GM19467 (cell line): Measurements from ENCODE around the gene FMR1.

Experiments
- ATAC-seq: cut with Tn5 transposase; IDR thresholded peaks from one replicate; pipeline ENCODE4 v1.9.1; 2021; ENCODE audit warnings: mild to moderate bottlenecking, moderate library complexity; ENCODE audit not compliant: unreplicated experiment

Gene FMR1

DNA sequence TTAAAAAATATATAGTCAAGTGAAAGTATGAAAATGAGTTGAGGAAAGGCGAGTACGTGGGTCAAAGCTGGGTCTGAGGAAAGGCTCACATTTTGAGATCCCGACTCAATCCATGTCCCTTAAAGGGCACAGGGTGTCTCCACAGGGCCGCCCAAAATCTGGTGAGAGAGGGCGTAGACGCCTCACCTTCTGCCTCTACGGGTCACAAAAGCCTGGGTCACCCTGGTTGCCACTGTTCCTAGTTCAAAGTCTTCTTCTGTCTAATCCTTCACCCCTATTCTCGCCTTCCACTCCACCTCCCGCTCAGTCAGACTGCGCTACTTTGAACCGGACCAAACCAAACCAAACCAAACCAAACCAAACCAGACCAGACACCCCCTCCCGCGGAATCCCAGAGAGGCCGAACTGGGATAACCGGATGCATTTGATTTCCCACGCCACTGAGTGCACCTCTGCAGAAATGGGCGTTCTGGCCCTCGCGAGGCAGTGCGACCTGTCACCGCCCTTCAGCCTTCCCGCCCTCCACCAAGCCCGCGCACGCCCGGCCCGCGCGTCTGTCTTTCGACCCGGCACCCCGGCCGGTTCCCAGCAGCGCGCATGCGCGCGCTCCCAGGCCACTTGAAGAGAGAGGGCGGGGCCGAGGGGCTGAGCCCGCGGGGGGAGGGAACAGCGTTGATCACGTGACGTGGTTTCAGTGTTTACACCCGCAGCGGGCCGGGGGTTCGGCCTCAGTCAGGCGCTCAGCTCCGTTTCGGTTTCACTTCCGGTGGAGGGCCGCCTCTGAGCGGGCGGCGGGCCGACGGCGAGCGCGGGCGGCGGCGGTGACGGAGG is at the start of gene FMR1:
TSS of gene FMR1 (plus strand) at position 728 of the 831 bp plus-strand sequence. CDS start 261 bp downstream, outside the sequence.
- peak; percentile 85 for ATAC-seq

DNA sequence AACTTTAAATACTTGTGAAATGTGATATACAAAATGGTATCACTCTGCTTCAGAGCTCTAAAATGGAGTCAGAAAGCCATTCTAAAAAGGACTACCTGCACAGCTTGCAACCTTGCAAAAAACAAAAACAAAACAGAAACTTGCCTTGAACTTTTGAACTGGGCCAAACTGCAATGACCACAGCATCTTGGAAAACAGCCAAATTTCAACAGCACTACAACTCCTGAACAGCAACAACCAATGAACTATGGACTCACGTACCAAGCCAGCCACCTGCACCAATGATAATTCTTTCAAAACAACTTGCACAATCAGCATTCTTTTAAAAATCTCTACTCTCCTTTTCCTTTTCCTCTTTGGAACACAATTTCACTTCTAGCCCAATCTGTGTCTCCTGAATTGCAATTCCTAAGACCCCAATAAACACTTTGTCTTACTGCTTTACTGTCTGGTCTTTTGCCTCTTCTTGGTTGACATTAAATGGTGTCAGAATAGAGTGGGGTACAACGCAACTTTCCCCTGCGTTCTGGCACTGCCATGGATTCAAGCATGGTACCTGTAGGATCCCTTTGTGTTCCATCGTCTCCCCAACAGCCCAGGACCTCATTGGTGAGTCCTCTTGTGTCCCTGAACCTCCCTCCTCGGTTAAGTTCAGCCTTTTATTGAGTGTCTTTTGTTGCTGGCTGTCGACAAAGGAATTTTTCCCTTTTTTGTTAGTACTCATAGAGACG is 35.7 kb upstream of the FMR1 start:
- ATAC-seq: peak; percentile 97

DNA sequence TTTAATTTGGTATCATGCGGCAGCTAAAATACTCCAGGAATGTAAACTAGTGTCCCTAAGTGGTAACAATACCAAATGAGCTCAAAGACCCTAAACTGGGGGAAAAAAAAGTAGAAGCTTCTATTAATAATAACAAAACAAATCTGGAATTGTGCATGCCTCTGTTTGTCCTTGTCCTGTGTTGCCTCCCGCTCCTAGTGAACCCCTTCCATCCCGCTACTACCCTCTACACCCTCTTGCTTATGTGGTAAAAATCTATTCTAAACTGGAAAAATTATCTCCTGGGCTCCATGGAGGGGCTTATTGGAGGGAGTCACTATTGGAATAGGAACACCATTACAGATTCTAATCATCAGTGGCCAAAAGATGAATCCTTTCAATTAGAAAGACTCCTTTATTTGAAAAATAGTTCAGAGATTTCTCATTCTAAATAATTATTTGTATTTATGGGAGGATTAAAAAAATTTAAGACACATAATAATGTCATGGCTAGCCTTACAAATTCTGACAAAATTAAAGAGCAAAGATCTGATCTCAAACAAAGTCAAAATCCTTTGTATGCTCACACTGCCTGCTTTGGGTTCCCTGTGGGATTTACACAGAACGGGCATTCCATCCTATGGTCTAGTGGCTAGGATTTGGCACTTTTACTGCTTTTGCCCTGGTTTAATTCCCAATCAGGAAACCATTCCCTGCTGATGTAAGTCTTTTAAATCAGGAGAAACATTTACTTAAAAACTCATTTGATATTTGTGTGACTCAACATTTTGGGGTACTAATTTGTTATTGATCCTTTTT is 34.7 kb upstream of the FMR1 start:
- no peak for ATAC-seq

DNA sequence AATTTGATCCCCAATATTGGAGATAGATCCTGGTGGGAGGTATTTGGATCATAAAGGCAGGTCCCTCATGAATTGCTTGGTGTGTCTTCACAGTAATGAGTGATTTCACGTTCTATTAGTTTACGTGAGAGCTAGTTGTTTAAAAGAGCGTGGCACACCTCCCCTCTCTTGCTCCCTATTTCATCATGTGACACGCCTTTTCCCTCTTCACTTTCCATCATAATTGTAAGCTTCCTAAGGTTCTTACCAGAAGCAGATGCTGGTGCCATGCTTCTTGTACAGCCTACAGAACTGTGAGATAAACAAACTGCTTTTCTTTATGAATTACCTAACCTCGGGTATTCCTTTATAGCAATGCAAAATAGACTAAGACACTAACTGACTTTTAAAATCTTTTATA is 34.0 kb upstream of the FMR1 start:
- no peak for ATAC-seq

DNA sequence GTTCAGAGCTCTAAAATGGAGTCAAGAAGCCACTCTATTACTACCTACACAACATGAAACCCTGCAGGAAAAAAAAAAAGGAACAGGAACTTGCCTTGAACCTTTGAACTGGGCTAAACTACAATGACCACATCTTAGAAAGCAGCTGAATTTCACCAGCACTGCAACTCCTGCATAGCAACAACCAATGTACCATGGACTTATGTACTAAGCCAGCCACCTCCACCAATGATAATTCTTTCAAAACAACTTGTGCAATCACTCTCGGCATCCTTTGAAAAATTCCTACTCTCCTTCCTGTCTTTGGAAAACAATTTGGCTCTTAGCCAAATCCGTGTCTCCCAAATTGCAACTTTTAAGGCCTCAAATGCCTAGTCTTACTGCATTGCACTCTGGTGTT is 26.8 kb upstream of the FMR1 start:
- ATAC-seq: no peak

DNA sequence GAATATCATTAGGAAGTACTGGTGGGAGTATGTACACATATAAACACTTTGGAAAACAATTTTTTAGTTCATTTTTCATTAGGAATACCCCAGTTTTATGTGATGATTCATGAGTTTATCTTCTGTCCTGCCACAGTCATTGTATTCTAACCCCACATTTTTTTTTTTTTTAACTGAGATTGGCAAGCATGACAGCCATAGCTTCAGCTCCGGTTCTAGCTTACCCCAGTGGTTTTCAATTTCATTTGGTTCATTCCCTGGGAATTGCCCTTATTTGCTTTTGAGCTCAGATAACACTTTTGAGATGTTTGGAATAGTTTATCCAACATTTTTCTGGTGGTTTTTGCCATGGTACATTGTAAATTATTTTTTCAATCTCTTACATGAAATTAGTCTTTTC is 21.0 kb upstream of the FMR1 start:
- ATAC-seq: no peak

DNA sequence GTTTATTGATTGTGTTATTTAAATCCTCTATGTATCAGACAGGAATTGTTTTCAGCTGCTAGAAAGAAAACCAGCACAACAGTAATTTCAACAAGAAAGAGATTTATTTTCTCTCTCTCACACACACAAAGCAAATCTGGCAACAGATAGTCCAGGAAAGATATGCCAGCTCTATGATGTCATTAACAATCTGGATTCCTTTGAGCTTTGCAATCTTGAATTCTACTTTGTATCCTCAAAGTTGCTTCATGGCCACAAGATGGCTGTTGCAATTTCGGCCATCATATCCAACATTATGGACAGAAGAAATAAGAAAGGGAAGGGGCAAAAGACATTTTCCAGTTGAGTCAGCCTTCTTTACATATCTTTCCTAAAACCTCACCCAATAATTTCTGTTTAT is 19.8 kb upstream of the FMR1 start:
- no peak for ATAC-seq

DNA sequence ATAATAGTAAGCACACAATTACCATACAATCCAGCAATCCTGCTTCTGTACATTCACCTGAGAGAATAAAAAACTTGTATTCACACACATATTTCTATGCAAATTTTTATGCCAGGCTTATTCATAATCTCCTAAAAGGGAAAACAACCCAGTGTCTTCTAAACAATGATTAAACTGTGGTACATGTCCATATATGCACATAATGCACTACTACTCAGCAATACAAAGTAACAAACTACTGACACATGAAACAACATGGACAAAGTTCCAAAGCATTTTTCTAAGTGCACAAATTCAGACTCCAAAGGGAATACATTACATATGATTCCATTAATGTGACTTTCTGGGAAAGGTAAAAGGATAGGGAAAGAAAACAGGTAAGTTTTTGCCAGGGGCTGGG is 18.0 kb upstream of the FMR1 start:
- ATAC-seq: no peak

DNA sequence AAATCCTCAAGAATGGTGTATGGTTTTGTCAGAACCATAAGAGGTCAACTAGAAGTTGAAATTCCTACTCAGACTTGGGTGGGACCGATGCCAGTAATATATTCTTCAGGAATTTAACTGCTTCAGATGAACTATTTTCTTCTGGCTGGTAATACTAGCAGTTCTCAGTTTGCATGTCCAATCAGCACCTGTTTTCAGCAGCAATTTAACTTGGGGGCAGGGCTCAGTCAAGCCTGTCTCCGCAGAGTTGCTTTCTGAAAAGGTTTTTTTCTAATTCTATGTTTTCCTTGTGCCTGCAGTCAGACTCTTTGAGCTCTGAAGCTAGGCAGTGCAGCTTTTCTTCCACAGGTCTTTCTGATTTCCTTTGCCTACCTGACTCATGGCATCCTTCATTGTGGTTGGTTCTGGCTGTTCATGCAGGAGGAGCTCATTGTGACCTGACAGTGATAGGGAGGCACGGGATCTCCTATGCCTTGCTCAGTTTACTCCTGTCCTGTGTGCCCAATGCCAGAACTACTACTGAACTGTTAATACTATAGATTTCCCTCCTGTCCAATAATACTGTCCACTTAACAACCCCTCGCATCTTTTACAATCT is 17.3 kb upstream of the FMR1 start:
- no peak for ATAC-seq

DNA sequence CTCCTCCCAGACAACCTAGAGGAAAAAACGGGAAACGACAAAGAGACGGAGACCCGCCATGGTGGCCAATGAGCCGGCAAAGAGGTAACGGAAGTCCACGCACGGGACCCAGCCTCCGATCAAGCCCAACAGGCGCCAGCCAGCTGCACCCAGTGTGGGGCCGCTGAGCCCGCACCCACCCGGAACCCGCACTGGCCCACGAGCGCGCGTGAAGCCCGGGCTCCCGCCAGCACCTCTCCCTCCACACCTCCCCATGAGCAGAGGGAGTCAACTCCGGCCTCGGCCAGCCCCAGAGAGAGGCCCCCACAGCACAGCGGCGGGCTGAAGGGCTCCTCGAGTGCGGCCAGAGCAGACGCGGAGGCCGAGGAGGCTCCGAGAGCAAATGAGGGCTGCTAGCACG is 14.6 kb upstream of the FMR1 start:
- no peak for ATAC-seq

DNA sequence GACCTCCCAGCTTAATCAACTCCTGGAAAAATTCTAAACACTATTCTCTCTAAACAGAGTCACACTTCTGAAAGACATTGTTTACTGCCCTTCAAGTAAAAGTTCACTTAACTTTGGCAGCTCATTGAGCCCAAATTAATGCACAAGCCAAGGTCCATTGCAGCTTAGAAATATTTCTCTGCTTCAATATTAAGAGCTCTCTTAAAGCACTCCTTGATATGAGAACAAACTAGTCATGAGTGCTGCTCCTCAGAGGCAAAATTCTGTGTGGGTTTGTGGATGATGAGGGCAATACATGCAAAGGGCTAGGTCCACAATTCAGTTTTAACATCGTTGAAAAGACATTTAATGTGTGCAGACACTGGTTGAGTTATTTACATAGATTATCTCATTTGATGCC is 12.8 kb upstream of the FMR1 start:
- no peak for ATAC-seq

DNA sequence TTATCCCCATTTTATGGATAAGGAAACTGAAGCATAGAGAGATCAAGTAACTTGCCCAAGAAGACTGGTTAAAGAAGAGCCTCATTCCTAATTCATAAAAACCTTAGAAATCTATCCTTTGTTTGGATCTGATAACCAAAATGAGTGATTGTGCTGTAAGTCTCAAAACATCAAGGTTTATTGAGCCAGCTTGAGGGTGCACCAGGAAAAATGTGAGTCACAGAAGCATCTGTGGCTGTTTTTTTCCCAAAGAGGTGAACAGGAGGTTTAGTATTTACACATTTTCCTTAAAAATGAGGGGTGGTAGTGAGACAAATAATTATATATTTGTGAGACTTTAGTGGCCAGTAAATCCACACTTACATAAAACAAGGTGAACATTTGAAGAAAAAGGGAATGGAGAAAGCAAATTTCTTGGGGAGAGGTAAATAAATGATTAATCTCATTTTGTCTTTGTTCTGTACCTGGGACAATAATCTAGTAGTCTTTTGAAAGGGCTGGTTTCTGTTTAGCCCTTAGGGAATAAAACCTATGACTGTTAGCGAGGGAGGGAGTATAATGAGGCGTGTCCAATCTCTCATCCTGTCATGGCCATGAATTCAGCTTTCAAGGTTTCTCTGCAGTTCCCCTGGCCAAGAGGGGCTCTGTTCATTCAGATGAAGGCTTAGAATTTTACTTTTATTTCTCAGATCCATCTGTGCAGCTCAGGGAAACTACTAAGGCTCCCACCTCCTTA is 12.2 kb upstream of the FMR1 start:
- ATAC-seq: peak; percentile 90

DNA sequence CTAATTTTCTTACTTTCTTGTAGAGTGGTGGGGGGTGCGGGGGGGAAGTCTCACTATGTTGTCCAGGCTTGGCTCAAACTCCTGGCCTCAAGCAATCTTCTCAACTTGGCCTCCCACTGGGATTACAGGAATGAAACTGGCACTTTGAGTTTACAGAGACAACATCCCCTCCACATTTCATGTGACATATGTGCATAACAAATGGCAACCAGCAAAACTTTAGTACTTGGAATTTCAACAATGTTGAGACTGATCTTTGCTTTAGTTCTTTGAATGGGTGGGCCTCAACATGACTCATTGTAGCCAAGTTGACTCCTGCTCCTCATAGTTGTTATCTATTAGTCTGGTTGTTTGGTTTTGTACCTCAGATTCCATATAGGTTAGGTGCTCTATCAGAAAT is 11.4 kb upstream of the FMR1 start:
- no peak for ATAC-seq

DNA sequence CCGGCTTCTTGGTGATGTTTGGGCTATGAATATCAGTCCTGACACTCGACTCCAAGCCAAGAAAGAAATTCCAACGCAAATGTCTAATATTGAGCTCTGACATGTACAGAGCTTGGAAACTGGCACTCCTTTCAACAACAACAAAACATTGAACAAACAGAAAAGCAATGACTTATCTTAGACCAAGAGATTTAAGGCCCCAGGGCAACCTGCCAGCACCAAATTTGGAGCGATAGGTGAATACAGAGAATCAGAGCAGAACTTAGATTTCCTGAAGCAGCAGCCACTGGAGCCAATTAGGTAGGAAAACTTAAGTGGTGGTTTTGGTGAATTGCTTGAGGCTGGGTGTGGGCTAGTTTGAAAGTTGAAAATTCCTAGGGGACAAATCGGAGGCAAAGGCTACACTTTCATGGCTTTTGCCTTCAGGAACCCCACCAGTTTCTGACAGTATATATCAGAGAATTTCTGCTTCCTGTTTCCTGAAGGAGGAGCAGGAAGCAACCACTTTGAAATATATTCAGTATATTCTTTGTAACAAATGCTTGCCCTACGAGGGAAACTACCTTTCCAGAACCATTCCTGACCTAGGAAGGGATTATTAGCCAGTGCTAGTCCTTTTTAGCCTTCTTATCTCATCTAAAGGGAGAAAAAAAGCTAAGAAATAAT is 10.1 kb upstream of the FMR1 start:
- no peak for ATAC-seq

DNA sequence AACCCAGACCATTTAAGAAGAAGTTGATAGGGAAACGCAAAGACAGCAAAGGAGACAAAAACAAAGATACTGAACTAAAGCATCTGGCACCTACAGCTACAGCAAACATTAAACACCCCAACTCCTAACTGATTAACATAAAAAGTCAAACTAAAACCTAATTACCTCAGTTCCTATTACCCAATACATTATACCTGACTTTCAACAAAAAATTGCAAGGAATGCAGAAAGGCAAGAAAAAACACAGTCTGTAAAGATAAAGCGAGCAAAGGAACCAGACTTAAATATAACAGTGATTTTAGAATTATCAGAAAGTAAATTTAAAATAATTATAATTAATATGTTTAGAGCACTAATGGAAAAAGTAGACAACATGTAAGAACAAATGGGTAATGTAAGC is 9.4 kb upstream of the FMR1 start:
- no peak for ATAC-seq

DNA sequence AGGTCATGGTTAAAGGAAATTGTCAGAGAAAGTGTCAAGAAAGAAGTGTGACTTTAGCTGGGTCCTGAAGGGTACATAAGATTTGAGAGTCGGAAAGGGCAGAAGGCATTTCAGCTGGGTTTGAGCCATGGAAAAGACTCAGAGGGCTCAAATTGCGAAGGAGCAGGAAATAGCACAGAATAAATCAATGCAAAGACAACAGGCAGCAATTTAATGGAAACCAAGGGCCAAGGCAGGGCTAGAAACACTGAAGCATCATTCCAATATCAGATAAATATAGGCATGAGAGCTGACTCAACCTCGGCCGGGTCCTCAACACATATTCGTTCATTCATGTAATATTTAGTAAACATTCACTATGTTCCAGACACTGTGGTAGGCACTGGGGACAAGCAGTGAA is 3.6 kb upstream of the FMR1 start:
- no peak for ATAC-seq

DNA sequence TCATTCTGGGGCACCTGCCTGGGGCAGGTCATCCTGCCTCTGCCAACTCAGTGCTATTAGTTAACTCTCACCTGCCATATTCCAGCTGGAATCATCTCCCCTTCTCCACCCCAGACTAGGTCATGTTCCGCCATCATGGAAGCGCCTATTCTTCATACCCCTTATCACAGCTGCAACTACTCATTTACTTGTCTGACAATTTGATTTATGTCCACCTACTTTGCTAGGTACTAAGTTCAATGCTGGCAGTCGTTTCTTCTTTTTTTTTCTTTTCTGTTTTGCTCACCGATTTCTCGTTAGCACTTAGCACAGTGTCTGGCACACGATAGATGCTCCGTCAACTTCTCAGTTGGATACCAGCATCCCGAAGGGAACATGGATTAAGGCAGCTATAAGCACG is 1.1 kb upstream of the FMR1 start:
- no peak for ATAC-seq

DNA sequence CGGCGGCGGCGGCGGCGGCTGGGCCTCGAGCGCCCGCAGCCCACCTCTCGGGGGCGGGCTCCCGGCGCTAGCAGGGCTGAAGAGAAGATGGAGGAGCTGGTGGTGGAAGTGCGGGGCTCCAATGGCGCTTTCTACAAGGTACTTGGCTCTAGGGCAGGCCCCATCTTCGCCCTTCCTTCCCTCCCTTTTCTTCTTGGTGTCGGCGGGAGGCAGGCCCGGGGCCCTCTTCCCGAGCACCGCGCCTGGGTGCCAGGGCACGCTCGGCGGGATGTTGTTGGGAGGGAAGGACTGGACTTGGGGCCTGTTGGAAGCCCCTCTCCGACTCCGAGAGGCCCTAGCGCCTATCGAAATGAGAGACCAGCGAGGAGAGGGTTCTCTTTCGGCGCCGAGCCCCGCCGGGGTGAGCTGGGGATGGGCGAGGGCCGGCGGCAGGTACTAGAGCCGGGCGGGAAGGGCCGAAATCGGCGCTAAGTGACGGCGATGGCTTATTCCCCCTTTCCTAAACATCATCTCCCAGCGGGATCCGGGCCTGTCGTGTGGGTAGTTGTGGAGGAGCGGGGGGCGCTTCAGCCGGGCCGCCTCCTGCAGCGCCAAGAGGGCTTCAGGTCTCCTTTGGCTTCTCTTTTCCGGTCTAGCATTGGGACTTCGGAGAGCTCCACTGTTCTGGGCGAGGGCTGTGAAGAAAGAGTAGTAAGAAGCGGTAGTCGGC is 528 bp downstream of the FMR1 start:
- ATAC-seq: peak; percentile 40

DNA sequence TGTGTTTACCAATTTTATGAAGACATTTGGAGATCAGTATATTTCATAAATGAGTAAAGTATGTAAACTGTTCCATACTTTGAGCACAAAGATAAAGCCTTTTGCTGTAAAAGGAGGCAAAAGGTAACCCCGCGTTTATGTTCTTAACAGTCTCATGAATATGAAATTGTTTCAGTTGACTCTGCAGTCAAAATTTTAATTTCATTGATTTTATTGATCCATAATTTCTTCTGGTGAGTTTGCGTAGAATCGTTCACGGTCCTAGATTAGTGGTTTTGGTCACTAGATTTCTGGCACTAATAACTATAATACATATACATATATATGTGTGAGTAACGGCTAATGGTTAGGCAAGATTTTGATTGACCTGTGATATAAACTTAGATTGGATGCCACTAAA is 1.9 kb downstream of the FMR1 start:
- ATAC-seq: no peak
